GM12873 (cell line): ENCODE data around the gene TIMM9.

ENCODE experiments used
- TF ChIP-seq, protein P1 (sequence below): IDR thresholded peaks from 2 replicates; pipeline ENCODE4 v1.5.1; 2012; ENCODE audit warnings: low read depth, mild to moderate bottlenecking, moderate library complexity, low read length, control low read depth; ENCODE audit not compliant: insufficient read depth; ENCODE audit errors: missing control alignments

Gene TIMM9

DNA sequence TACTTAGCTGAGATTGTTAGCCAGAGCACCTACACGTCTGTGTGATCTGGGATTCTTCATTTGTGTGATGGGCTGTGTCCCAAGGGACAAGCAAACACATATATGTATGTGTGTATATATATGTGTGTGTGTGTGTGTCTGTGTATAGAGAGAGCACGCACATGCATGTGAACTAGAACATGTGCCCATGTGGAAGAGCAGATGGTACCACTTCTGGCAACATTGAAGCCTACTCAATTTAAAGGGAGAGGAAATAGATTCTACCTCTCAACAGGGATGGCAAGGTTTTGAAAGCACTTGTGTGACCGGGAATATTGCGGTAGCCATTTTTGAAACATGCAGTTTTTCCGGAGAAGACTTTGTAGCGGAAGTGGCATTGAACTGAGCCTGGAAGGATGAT is 30.2 kb downstream of the TIMM9 start:
- TF ChIP-seq, protein P1, sequence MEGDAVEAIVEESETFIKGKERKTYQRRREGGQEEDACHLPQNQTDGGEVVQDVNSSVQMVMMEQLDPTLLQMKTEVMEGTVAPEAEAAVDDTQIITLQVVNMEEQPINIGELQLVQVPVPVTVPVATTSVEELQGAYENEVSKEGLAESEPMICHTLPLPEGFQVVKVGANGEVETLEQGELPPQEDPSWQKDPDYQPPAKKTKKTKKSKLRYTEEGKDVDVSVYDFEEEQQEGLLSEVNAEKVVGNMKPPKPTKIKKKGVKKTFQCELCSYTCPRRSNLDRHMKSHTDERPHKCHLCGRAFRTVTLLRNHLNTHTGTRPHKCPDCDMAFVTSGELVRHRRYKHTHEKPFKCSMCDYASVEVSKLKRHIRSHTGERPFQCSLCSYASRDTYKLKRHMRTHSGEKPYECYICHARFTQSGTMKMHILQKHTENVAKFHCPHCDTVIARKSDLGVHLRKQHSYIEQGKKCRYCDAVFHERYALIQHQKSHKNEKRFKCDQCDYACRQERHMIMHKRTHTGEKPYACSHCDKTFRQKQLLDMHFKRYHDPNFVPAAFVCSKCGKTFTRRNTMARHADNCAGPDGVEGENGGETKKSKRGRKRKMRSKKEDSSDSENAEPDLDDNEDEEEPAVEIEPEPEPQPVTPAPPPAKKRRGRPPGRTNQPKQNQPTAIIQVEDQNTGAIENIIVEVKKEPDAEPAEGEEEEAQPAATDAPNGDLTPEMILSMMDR, result no peak

DNA sequence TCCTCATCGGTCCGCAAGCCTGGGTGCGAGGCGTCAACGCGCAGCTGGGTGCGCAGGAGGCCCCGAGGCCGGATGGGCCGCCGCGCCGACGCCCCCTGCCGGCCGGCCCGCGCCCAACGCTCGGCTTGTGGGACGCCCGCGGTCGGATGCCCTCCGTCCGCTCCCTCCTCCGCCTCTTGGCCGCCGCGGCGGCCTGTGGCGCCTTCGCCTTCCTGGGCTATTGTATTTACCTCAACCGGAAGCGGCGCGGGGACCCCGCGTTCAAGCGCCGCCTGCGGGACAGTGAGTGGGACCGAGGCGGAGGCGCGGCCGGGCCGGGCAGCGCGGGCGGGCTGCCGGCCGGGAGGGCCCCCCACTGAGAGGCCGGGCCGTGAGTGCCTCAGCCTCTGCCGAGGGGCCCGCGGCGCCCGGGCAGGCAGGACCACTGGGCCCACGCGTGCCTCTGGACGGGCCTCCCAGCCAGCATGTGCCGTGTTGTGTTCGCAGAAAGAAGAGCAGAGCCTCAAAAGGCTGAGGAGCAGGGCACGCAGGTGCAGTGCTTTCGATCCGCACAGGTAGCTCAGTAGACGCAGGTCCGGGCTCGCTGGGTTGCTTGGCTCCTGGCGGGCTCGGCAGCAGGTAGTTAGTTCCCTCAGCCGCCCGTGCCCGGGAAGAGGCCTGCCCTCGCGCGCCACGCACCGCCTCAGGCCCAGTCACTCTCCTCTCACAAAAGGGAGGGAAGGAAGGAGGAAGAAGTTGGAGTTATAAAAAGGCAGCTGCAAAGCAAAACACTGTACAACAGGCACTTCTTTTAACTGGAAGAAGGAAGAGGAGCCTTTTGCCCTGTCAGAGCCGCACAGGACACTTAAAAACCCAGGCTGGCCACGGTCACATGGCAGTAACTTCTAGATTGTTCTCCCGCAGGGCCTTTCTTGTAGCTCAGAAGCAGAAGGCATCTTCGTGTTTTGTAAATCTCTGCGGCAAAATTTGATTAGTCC is 31.2 kb downstream of the TIMM9 start, which contains the start of gene TOMM20L:
TSS of gene TOMM20L (plus strand) at position 119 of the 977 bp plus-strand sequence. CDS start at position 147, 28 bp downstream.
- TF ChIP-seq, protein P1, result peak; percentile 80

DNA sequence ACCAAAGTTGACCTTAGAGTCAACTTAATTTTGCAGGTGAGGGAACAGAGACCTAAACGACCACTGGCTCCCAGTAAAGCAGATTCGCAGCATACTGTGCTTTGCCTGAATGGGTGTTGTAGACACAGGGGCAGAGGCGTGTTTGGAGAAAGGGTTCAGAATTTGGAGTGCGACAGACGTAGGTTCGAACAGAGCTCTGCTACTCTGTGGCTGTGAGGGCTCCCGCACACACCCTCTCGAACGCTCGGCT is 31.8 kb downstream of the TIMM9 start:
- TF ChIP-seq, protein P1, result no peak

- TF ChIP-seq, protein P1, result no peak
Observed at GRCh38 chr14:58390830-58391229, 36.5 kb downstream of the TIMM9 start.

DNA sequence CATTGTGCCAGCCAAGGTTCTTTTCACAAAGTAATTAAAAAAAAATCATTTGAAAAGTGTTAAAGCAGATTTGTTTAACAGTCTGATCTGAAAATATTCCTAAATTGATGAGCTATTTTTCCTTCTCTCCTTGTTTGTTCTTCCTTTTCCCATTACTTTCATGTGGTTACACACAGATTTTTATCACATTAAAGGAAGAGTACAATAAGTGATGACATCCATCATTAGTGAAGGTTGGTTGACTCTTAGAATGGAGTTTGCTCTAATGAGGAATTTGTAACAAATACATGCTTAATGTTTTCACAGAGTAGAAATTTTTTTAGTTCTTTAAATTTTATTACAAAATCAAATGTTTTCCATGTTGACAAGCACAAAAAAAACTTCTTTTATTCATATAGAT is 50.5 kb downstream of the TIMM9 start:
- TF ChIP-seq, protein P1, result no peak

GRCh38 chr14:58368956-58369355 is 58.4 kb downstream of the TIMM9 start:
- TF ChIP-seq, protein P1, result no peak

DNA sequence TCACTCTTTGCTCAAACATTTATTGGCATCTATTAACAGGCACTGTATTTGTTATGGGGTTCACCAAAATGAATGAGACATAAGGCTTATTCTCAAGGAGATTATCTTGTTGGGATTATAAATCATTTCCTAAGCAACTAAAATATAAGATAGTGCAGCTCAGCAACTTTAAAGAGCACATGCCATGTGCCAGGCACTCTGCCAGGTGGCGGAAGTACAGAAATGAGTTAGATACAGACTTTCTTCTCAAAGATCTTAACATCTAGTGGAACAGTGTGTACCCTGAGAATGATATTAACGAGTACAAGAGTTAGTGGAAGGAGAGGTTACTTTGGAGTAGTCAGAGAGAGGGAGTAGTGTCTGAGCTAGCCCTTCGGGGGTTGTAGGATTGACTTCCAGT is 60.0 kb downstream of the TIMM9 start:
- TF ChIP-seq, protein P1, result no peak
